Muscle layer of duodenum (tissue), 2 donors: ENCODE data around the gene PFKL.
"Not testable (repeated sequence)": the region's sequence is repeated elsewhere in the genome, so short reads cannot be mapped to it uniquely, and the experiment has no call there.

ENCODE experiments used
- H3K27ac ChIP-seq: one replicate; pipeline ENCODE4 v1.7.0; 2013; ENCODE audit warnings: mild to moderate bottlenecking, low read length
- H3K27me3 ChIP-seq: one replicate; pipeline ENCODE4 v1.7.0; 2013; ENCODE audit warnings: low read depth, mild to moderate bottlenecking, control low read depth, low read length
- H3K36me3 ChIP-seq, 2 donors: one replicate each; pipeline ENCODE4 v1.7.0; 2013; ENCODE audit warnings: low read length in 2 of 2, control low read depth in 1 of 2, mild to moderate bottlenecking in 1 of 2; ENCODE audit not compliant: insufficient read depth in 2 of 2, control insufficient read depth in 1 of 2
- H3K4me1 ChIP-seq, 2 donors: one replicate each; pipeline ENCODE4 v1.7.0; 2013; ENCODE audit warnings: low read length in 2 of 2, mild to moderate bottlenecking in 2 of 2, control low read depth in 1 of 2, moderate library complexity in 1 of 2; ENCODE audit not compliant: insufficient read depth in 2 of 2, control insufficient read depth in 1 of 2
- H3K4me3 ChIP-seq, 2 donors: one replicate each; pipeline ENCODE4 v1.7.0; 2013; ENCODE audit warnings: low read length in 2 of 2, low read depth in 1 of 2, mild to moderate bottlenecking in 1 of 2
- H3K9me3 ChIP-seq, 2 donors: one replicate each; pipeline ENCODE4 v1.7.0; 2013; ENCODE audit warnings: low read length in 2 of 2, control low read depth in 1 of 2, mild to moderate bottlenecking in 1 of 2; ENCODE audit not compliant: control insufficient read depth in 1 of 2
- donor health status: healthy.

The PFKL gene

GRCh38 chr21:44354775-44355771, 55.2 kb downstream of the PFKL start:
- H3K4me1 ChIP-seq, result peaks cover 0 to 13% of the 10 kb centered on the region in 2 donors
- no peaks in the 10 kb centered on the region for H3K36me3 ChIP-seq
- H3K4me3 ChIP-seq, result peak overlapping the region; percentile 33 to 38
- no peak overlapping the region for H3K27ac ChIP-seq
- no peaks in the 10 kb centered on the region for H3K9me3 ChIP-seq
- no peaks in the 10 kb centered on the region for H3K27me3 ChIP-seq

- Histone ChIP-seq H3K27ac (no peak overlapping the region), H3K9me3 (no peaks in the 10 kb centered on the region), H3K4me1 (peaks cover 0 to 9% of the 10 kb centered on the region in 2 donors), H3K4me3 (no peak overlapping the region), H3K36me3 (no peaks in the 10 kb centered on the region), H3K27me3 (no peaks in the 10 kb centered on the region)
Observed at GRCh38 chr21:44356160-44356559, 56.3 kb downstream of the PFKL start.

GRCh38 chr21:44356636-44357035, 56.8 kb downstream of the PFKL start:
- H3K4me3 ChIP-seq, result no peak overlapping the region
- no peaks in the 10 kb centered on the region for H3K27me3 ChIP-seq
- H3K4me1 ChIP-seq, result peaks cover 0 to 9% of the 10 kb centered on the region in 2 donors
- no peaks in the 10 kb centered on the region for H3K36me3 ChIP-seq
- H3K9me3 ChIP-seq, result no peaks in the 10 kb centered on the region
- no peak overlapping the region for H3K27ac ChIP-seq

DNA sequence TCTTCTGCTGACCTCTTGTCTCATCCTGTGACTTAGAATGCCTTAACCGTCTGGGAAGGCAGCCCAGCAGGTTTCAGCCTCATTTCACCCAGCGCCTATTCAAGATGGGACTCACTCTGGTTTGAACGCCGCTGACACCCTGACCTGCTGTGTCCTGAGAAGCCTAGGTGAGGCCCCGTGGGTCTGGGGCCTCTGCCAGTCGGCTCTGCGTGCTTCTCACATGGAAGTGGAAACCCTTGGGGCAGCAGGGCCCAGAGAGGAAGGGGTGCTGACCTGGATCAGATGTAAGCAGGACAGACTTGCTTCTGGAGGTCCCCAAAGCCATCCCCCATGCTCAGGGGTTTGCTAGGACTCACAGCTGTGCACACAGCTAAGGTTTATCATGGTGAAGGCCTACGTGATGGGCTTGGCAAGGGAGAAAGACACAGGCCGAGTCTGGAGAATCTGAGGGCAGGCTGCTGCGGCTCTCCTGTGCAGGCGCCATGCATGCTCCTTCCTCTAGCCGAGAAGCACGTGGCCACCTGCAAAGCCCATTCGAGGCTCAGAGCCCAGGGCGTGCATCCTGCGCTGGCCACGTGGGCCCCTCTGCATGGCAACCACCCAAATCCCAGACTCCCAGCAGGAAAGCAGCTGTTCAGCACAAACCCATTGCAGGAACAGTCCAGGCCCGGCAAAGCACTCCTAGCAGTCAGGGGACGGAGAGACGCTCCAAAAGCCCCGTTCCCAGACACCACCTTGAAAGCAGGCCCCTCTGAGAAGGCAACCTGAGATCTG, 57.4 kb downstream of the PFKL start:
- Histone ChIP-seq H3K9me3 (no peaks in the 10 kb centered on the region), H3K36me3 (no peaks in the 10 kb centered on the region), H3K27me3 (no peaks in the 10 kb centered on the region), H3K4me3 (no peak overlapping the region), H3K27ac (no peak overlapping the region), H3K4me1 (peaks cover 0 to 6% of the 10 kb centered on the region in 2 donors)

GRCh38 chr21:44359396-44359795, 59.5 kb downstream of the PFKL start:
- Histone ChIP-seq H3K27me3 (no peaks in the 10 kb centered on the region), H3K4me1 (no peaks in the 10 kb centered on the region), H3K4me3 (no peak overlapping the region), H3K9me3 (peaks cover 6% of the 10 kb centered on the region in 2 donors), H3K36me3 (no peaks in the 10 kb centered on the region), H3K27ac (no peak overlapping the region)

DNA sequence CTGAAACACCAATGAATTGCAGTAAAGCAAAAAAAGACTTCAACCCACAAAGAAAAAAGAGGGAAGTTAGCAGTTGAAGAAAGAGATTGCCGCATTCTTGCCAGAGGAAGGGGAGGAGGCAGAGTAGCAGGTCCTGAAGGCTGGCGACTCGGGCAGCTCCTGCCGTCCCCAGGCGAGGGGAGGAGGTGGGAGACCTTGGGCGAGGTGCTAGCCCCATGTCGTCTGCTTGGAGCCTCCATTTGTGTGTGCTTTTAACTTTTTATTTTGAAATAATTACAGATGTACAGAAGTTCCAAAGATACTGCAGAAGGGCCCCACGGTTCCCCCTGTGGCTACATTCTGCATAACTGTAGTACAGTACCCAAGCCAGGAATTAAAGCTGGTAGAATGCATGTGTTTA, 60.3 kb downstream of the PFKL start:
- Histone ChIP-seq H3K4me3 (no peak overlapping the region), H3K4me1 (no peaks in the 10 kb centered on the region), H3K27me3 (no peaks in the 10 kb centered on the region), H3K9me3 (peaks cover 6% of the 10 kb centered on the region in 2 donors), H3K27ac (no peak overlapping the region), H3K36me3 (no peaks in the 10 kb centered on the region)

DNA sequence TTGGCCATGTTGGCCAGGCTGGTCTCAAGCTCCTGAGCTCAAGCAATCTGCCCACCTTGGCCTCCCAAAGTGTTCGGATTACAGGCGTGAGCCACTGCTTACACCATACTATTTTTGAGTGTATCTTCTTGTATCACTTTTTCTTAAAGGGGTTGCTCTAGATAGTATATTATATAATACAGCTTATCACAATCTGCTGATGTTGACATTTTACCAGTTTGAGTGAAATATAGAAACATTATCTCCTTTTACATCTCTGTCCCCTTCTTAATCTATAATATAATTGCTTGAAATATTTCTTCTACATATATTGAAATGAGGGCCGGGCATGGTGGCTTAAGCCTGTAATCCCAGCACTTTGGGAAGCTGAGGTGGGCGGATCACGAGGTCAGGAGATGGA, 62.0 kb downstream of the PFKL start:
- H3K9me3 ChIP-seq, H3K4me1 ChIP-seq, H3K36me3 ChIP-seq, H3K4me3 ChIP-seq, H3K27me3 ChIP-seq, H3K27ac ChIP-seq: not testable (repeated sequence)

GRCh38 chr21:44363278-44363677, 63.4 kb downstream of the PFKL start:
- Histone ChIP-seq H3K4me3 (no peak overlapping the region), H3K27ac (no peak overlapping the region), H3K9me3 (peaks cover 6% of the 10 kb centered on the region in 2 donors), H3K27me3 (no peaks in the 10 kb centered on the region), H3K36me3 (no peaks in the 10 kb centered on the region), H3K4me1 (no peaks in the 10 kb centered on the region)

DNA sequence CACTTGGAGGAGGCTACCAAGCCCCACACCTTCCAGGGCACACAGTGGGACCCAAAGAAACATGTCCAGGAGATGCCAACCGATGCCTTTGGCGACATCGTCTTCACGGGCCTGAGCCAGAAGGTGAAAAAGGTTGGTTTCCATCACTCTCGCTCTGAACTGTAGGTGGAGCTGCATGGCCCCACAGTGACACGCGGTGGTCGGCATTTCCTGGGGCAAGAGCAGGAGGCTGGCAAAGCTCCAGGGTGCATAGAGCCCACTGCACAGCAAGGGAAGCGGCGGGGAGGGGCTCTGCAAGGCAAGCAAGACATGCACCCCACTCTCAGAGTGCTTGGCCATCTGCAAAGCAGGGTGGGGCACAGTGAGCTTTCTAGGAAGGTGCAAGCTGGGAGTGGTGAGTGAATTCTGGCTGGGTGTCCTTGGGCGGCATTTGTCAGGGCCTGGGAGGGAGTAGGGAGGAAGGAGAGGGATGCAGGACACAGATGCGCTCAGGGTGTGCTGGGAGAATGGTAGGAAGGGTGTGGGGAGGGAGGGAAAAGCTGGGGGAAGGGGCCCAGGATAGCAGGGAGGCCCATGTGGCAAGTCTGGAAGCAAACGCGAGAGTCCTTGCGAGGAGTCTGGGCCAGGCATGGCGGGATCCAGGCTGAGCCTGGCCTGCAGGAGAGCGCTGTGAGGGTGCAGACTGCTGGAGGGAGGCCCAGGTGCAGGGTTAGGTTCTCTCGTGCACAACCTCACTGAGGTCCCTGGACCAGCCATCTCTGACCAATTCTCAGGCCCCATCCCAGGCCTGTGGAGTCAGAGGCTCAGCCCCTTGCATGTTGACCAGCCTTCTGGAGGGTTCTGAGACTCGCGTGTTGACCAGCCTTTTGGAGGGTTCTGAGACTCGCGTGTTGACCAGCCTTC, 64.5 kb downstream of the PFKL start:
- no peaks in the 10 kb centered on the region for H3K27me3 ChIP-seq
- no peak overlapping the region for H3K4me3 ChIP-seq
- no peaks in the 10 kb centered on the region for H3K36me3 ChIP-seq

DNA sequence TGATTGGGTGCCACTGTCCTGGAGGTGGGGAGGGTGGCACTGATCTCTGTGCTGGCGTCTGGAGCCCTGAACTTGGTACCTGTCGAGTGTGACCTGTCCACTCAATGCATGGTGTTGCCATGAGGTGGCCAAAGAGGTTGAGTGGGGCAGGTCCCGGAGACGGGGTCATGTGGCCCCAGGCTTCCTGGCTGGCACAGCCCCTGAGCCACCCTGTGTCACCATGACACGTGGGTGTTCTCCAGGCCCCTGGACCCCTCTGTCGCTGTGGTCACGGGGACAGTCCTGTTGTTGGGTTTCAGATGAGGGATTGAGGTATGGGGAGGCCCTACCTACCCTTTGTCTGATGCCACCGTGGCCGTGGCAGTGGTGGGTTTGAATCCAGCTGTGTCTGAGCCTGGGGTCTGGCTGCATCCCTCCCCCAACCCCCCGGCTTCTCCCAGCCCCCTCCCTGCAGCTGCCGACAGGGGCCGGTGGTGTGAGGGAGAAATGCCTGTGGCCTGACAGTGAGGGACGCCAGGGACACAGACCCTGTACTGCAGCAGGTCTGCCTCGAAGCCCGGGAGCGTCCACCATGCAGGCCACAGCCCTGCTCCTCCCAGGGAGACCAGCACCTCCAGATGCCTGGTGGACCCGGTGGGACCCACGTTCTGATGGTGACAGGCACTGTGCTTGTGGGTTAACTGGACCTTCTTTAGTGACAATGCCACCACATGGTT, 65.6 kb downstream of the PFKL start:
- Histone ChIP-seq H3K27ac (no peak overlapping the region), H3K36me3 (no peaks in the 10 kb centered on the region), H3K27me3 (no peaks in the 10 kb centered on the region), H3K4me1 (peaks cover 0 to 12% of the 10 kb centered on the region in 2 donors), H3K9me3 (peaks cover 6% of the 10 kb centered on the region in 2 donors), H3K4me3 (no peak overlapping the region)

More for the DNA sequence above, 64.5 kb downstream of the PFKL start:
- peaks cover 0 to 5% of the 10 kb centered on the region in 2 donors for H3K4me1 ChIP-seq
- no peak overlapping the region for H3K27ac ChIP-seq
- H3K9me3 ChIP-seq, result peaks cover 6% of the 10 kb centered on the region in 2 donors
